Lower lobe of right lung (tissue), 2 donors: ENCODE measurements around the gene PHF12. TPM values are rescaled to one million over a fixed set of nuclear protein-coding genes. Genes with fewer than 3 reads are reported as not detected.
"Not testable (repeated sequence)": the region's sequence is repeated elsewhere in the genome, so short reads cannot be mapped to it uniquely, and the experiment has no call there.

Experiments used
- ATAC-seq, 2 donors: fragments of 200-7000 bp; cut with Tn5 transposase; one replicate each; pipeline ENCODE4 v1.9.1; 2020 to 2022; ENCODE audit warnings: mild to moderate bottlenecking in 2 of 2, moderate library complexity in 2 of 2
- DNase-seq: peaks from one replicate; pipeline ENCODE4 v3.0.0-alpha.2; 2020
- H3K27ac ChIP-seq: fragments of 200-600 bp; one replicate; pipeline ENCODE4 v1.8.0; 2022
- H3K27me3 ChIP-seq: fragments of 200-600 bp; one replicate; pipeline ENCODE4 v1.8.0; 2022; ENCODE audit warnings: low read depth
- H3K36me3 ChIP-seq: fragments of 200-600 bp; one replicate; pipeline ENCODE4 v1.8.0; 2022; ENCODE audit warnings: mild to moderate bottlenecking
- H3K4me1 ChIP-seq: fragments of 200-600 bp; one replicate; pipeline ENCODE4 v1.8.0; 2022
- H3K4me3 ChIP-seq: fragments of 200-600 bp; one replicate; pipeline ENCODE4 v1.8.0; 2022; ENCODE audit warnings: mild to moderate bottlenecking
- H3K9me3 ChIP-seq: fragments of 200-600 bp; one replicate; pipeline ENCODE4 v1.8.0; 2022
- intact Hi-C: fragments of 100-400 bp; cut with DNase I; formaldehyde crosslinking; loops from one replicate; pipeline ENCODE4 v1.11.0; 2022
- total RNA-seq: library from RNA; stranded (reverse); fragmentation: NEBNext Ultra II Directional; extraction: Animal tissue kit (Norgen Biotek cat#: 25700); gene quantifications from one replicate; pipeline ENCODE4 v1.2.1, GENCODE V29; 2021
- TF ChIP-seq, protein P1 (sequence below): fragments of 200-600 bp; IDR thresholded peaks from one replicate; pipeline ENCODE4 v1.8.0; 2022; ENCODE audit warnings: antibody characterized with exemption, mild to moderate bottlenecking
- donor health status: DM: no; HTN: yes; CAD: no; lungs with severe emphysema.

PHF12 gene
- total RNA-seq, 1 donor from 2014 or later = 36.2 TPM

DNA sequence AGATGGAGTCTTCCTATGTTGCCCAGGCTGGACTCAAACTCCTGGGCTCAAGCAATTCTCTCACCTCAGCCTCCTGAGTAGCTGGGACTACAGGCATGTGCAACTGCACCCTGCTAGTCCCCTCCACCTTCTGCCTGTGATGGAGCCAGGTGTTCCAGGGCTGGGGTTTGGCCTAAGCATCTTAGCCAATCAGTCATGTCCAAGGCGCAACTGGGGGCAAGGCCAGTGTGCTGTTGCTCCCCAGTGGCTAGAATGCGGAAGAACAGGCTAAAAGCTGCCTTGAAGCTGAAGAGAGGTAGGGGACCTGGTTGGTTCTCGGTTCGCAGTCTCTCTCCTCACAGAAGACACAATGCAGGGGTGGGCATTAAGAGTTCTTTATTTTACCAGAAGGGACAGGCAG lies 72.3 kb downstream of the PHF12 start:
- DNase-seq = no peak
- H3K36me3 ChIP-seq = peaks cover 63% of the 10 kb centered on the region
- H3K9me3 ChIP-seq = no peaks in the 10 kb centered on the region
- no peak overlapping the region for H3K27ac ChIP-seq
- H3K4me3 ChIP-seq = no peak overlapping the region
- no peaks in the 10 kb centered on the region for H3K27me3 ChIP-seq
- H3K4me1 ChIP-seq = no peaks in the 10 kb centered on the region
- intact Hi-C loops = no loop called here
- TF ChIP-seq, protein P1, sequence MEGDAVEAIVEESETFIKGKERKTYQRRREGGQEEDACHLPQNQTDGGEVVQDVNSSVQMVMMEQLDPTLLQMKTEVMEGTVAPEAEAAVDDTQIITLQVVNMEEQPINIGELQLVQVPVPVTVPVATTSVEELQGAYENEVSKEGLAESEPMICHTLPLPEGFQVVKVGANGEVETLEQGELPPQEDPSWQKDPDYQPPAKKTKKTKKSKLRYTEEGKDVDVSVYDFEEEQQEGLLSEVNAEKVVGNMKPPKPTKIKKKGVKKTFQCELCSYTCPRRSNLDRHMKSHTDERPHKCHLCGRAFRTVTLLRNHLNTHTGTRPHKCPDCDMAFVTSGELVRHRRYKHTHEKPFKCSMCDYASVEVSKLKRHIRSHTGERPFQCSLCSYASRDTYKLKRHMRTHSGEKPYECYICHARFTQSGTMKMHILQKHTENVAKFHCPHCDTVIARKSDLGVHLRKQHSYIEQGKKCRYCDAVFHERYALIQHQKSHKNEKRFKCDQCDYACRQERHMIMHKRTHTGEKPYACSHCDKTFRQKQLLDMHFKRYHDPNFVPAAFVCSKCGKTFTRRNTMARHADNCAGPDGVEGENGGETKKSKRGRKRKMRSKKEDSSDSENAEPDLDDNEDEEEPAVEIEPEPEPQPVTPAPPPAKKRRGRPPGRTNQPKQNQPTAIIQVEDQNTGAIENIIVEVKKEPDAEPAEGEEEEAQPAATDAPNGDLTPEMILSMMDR = no peak
- ATAC-seq = peak in 1 of 2 donors; percentile 50

DNA sequence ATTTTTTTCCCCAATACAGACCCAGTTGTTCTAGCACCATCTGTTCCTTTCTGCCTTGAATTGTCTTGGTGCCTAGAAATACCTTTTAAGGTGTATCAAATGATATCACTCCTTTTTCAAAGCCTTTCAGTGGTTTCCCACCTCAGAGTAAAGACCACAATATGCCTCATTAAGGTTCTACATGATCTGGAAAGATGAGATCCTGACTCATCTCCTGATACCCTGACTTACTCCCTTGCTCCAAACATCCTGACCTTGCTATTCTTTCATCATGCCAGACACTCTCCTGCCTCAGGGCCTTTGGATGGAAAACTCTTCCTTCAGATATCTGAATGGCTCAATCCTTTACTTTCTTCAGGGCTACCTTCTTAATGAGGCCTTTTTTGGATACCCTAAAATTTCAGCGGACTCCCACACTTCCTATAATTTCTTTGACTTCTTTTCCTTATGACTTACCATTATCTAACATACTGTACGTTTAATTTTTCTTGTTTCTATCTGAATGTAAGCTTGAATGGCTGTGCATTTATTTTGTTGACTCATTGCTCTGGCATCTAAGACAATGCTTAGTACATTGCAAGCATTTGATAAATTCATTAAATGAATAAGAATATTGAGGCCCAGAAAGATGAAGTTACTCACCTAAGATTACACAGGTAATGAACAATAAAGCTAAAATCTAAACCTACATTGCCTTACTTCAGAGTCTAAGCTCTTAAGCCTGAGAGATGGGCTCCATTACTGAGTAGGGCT lies 73.0 kb downstream of the PHF12 start:
- intact Hi-C loops = no loop called here

DNA sequence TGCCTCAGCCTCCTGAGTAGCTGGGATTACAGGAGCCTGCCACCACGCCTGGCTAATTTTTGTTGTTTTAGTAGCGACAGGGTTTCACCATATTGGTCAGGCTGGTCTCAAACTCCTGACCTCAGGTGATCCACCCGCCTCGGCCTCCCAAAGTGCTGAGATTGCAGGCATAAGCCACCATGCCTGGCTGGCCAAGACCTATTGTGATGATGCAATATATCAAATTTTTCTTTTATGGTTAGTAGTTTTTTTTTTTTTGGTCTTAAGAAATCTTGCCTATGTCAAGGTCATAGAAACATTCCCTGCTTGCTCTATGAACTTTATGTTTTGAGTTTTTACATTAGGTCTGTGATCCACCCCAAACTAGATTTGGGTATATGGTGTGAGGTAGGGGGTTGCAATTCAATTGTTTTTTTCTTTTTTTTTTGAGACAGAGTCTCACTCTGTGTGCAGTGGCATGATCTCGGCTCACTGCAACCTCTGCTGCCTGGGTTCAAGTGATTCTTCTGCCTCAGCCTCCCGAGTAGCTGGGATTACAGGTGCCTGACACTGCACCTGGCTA lies 74.1 kb downstream of the PHF12 start:
- ATAC-seq, H3K27me3 ChIP-seq, H3K4me3 ChIP-seq, H3K9me3 ChIP-seq, H3K27ac ChIP-seq, intact Hi-C loops, H3K4me1 ChIP-seq, DNase-seq: not testable (repeated sequence)
- peaks cover 45% of the 10 kb centered on the region for H3K36me3 ChIP-seq

More for the DNA sequence above, 73.0 kb downstream of the PHF12 start:
- Histone ChIP-seq H3K4me1 (no peaks in the 10 kb centered on the region), H3K36me3 (peaks cover 57% of the 10 kb centered on the region), H3K4me3 (no peak overlapping the region), H3K9me3 (no peaks in the 10 kb centered on the region), H3K27me3 (no peaks in the 10 kb centered on the region), H3K27ac (no peak overlapping the region)
- TF ChIP-seq, protein P1 = no peak
- ATAC-seq = no peak
- DNase-seq = no peak

DNA sequence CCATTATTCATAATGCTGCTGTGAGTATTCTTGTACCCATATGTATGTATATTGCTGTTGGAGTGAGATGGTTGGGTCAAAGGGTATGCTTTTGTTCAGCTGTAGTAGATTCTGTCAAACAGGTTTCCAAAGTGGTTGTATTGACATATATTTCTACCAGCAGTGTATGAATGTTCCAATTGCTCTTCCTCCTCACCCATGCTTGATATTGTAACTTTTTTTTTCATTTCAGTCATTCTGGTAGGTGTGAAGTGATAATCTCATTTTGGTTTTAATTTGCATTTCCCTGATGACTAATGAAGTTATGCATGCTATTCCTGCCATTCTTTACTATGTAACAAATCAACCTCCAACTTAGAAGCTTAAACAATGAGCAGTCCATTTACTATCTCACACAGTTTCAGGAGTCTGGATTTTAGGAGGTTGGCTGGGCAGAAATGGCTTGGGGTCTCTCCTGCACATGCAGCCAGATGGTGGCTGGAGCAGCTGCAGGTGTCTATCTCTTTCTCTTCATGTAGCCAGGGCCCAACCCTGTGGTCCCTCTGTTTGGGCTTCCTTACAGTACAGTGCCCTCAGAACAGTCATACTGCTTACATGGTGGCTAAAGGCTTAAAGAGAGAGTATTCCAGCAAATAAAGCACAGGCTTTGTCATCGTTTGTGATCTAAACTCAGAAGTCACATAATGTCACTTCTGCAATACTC lies 75.3 kb downstream of the PHF12 start:
- H3K4me3 ChIP-seq = no peak overlapping the region
- TF ChIP-seq, protein P1 = no peak
- H3K27me3 ChIP-seq = no peaks in the 10 kb centered on the region
- no peaks in the 10 kb centered on the region for H3K9me3 ChIP-seq
- H3K27ac ChIP-seq = no peak overlapping the region
- intact Hi-C loops = no loop called here
- DNase-seq = no peak
- H3K4me1 ChIP-seq = no peaks in the 10 kb centered on the region
- peaks cover 33% of the 10 kb centered on the region for H3K36me3 ChIP-seq
- no peak for ATAC-seq

DNA sequence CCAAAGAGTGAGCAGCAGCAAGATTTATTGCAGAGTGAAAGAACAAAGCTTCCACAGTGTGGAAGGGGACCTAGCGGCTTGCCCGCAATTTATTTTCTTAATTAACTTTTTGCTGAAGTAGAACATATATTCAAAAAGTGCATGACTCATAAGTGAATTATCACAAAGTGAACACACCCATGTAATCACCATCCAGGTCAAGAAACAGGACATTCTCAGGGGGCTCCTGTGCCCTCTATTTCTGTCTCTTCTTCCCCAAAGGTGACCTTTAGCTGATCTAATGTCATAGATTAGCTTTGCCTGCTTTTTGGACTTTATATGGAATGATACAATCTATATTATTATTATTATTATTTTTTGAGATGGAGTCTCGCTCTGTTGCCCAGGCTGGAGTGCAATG lies 76.6 kb downstream of the PHF12 start:
- intact Hi-C loops = no loop called here
- H3K4me1 ChIP-seq = no peaks in the 10 kb centered on the region
- TF ChIP-seq, protein P1 = no peak
- DNase-seq (no peak), ATAC-seq (no peak)
- H3K27me3 ChIP-seq = no peaks in the 10 kb centered on the region
- no peak overlapping the region for H3K27ac ChIP-seq
- H3K9me3 ChIP-seq = no peaks in the 10 kb centered on the region
- peaks cover 21% of the 10 kb centered on the region for H3K36me3 ChIP-seq
- no peak overlapping the region for H3K4me3 ChIP-seq

DNA sequence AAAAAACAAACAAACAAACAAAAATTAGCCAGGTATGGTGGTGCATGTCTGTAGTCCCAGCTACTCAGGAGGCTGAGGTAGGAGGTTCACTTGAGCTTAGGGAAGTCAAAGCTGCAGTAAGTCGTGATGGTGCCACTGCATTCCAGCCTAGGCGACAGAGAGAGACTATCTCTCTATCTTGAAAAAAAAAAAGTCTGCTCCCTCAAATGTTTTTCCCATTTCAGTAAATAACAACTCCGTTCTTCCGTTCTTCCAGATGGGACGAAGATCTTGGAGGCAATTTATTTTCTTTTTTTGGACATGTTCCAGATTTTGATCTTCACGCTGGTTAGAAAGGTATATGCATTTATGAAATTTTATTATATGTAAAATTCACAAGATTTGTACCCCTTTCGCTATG lies 77.5 kb downstream of the PHF12 start:
- Histone ChIP-seq H3K4me1 (no peaks in the 10 kb centered on the region), H3K9me3 (no peaks in the 10 kb centered on the region), H3K4me3 (no peak overlapping the region), H3K27me3 (no peaks in the 10 kb centered on the region), H3K27ac (no peak overlapping the region), H3K36me3 (peaks cover 12% of the 10 kb centered on the region)
- TF ChIP-seq, protein P1 = no peak
- intact Hi-C loops = no loop called here
- no peak for DNase-seq
- no peak for ATAC-seq
